ENCODE results near the gene CDC34.

Gene CDC34

GRCh38 chr19:585551-586110 lies 54.1 kb downstream of the CDC34 start:
- TF ChIP-seq CTCF (IDR thresholded peaks at IDR 0.05; ENCODE audit: low read depth, low read length): no peak
- no peak overlapping the region for H3K4me3 ChIP-seq (replicated peaks in 1 of 2; ENCODE audit: low read depth in 2 of 2, low read length in 2 of 2)
- no peak for DNase-seq (ENCODE audit: low read depth in 2 of 2)

- TF ChIP-seq CTCF (IDR thresholded peaks at IDR 0.05; ENCODE audit: low read depth, low read length): peak; percentile 75
- peak; percentile 70 to 84 for DNase-seq (ENCODE audit: low read depth in 2 of 2)
- H3K4me3 ChIP-seq (replicated peaks in 1 of 2; ENCODE audit: low read depth in 2 of 2, low read length in 2 of 2): no peak overlapping the region
Observed at GRCh38 chr19:588093-588740, 56.7 kb downstream of the CDC34 start.

- H3K4me3 ChIP-seq (replicated peaks in 1 of 2; ENCODE audit: low read depth in 2 of 2, low read length in 2 of 2): no peak overlapping the region
- no peak for TF ChIP-seq CTCF (IDR thresholded peaks at IDR 0.05; ENCODE audit: low read depth, low read length)
- no peak for DNase-seq (ENCODE audit: low read depth in 2 of 2)
Observed at GRCh38 chr19:588741-589692, 57.5 kb downstream of the CDC34 start.

GRCh38 chr19:589693-590395 lies 58.3 kb downstream of the CDC34 start, which contains the start of gene HCN2:
TSS of gene HCN2 (plus strand) at chr19:589881. CDS start at chr19:589946, 65 bp downstream.
- TF ChIP-seq CTCF (IDR thresholded peaks at IDR 0.05; ENCODE audit: low read depth, low read length): no peak
- no peak for DNase-seq (ENCODE audit: low read depth in 2 of 2)
- H3K4me3 ChIP-seq (replicated peaks in 1 of 2; ENCODE audit: low read depth in 2 of 2, low read length in 2 of 2): peak within 1 kb of the TSS in 1 of 2 donors; percentile 21

- DNase-seq (ENCODE audit: low read depth in 2 of 2): peak; percentile 36 to 49
- H3K4me3 ChIP-seq (replicated peaks in 1 of 2; ENCODE audit: low read depth in 2 of 2, low read length in 2 of 2): peak overlapping the region in 1 of 2 donors; percentile 21
- no peak for TF ChIP-seq CTCF (IDR thresholded peaks at IDR 0.05; ENCODE audit: low read depth, low read length)
Observed at GRCh38 chr19:590396-590745, 58.8 kb downstream of the CDC34 start.

GRCh38 chr19:590750-591098 lies 59.2 kb downstream of the CDC34 start:
- TF ChIP-seq CTCF (IDR thresholded peaks at IDR 0.05; ENCODE audit: low read depth, low read length): no peak
- no peak overlapping the region for H3K4me3 ChIP-seq (replicated peaks in 1 of 2; ENCODE audit: low read depth in 2 of 2, low read length in 2 of 2)
- no peak for DNase-seq (ENCODE audit: low read depth in 2 of 2)

Measured in cardiac fibroblast (primary cell).